ENCODE results near the gene PROX1.

PROX1 gene

GRCh38 chr1:214008791-214009422, 21.1 kb downstream of the PROX1 start:
- no peak overlapping the region for H3K9ac ChIP-seq
- no peak for TF ChIP-seq CTCF (conservative IDR thresholded peaks at IDR 0.05; ENCODE audit: low read depth, low read length)
- H3K27ac ChIP-seq = no peak overlapping the region
- H3K4me3 ChIP-seq (IDR thresholded peaks at IDR 0.05; ENCODE audit: insufficient read depth, low read depth, low read length) = no peak overlapping the region
- H3K4me2 ChIP-seq = no peak overlapping the region
- no peaks in the 10 kb centered on the region for H3K36me3 ChIP-seq (ENCODE audit: insufficient read depth)
- H3K27me3 ChIP-seq (ENCODE audit: insufficient read depth, low read depth) = no peaks in the 10 kb centered on the region
- no peaks in the 10 kb centered on the region for H3K4me1 ChIP-seq (ENCODE audit: low read depth, poor library complexity, severe bottlenecking)
- H4K20me1 ChIP-seq (ENCODE audit: insufficient read depth) = no peaks in the 10 kb centered on the region
- H2AFZ ChIP-seq (ENCODE audit: low read depth) = no peak overlapping the region
- no peaks in the 10 kb centered on the region for H3K79me2 ChIP-seq (ENCODE audit: insufficient read depth, low read depth)

- no peaks in the 10 kb centered on the region for H3K79me2 ChIP-seq (ENCODE audit: insufficient read depth, low read depth)
- H3K27ac ChIP-seq = no peak overlapping the region
- H3K27me3 ChIP-seq (ENCODE audit: insufficient read depth, low read depth) = no peaks in the 10 kb centered on the region
- H3K4me2 ChIP-seq = no peak overlapping the region
- H2AFZ ChIP-seq (ENCODE audit: low read depth) = no peak overlapping the region
- no peaks in the 10 kb centered on the region for H3K4me1 ChIP-seq (ENCODE audit: low read depth, poor library complexity, severe bottlenecking)
- no peaks in the 10 kb centered on the region for H3K36me3 ChIP-seq (ENCODE audit: insufficient read depth)
- no peaks in the 10 kb centered on the region for H4K20me1 ChIP-seq (ENCODE audit: insufficient read depth)
- H3K4me3 ChIP-seq (IDR thresholded peaks at IDR 0.05; ENCODE audit: insufficient read depth, low read depth, low read length) = no peak overlapping the region
- TF ChIP-seq CTCF (conservative IDR thresholded peaks at IDR 0.05; ENCODE audit: low read depth, low read length) = no peak
- H3K9ac ChIP-seq = no peak overlapping the region
Observed at GRCh38 chr1:214009423-214010196, 21.8 kb downstream of the PROX1 start.

- no peak overlapping the region for H3K4me2 ChIP-seq
- H2AFZ ChIP-seq (ENCODE audit: low read depth) = no peak overlapping the region
- no peaks in the 10 kb centered on the region for H3K36me3 ChIP-seq (ENCODE audit: insufficient read depth)
- H4K20me1 ChIP-seq (ENCODE audit: insufficient read depth) = no peaks in the 10 kb centered on the region
- H3K27me3 ChIP-seq (ENCODE audit: insufficient read depth, low read depth) = no peaks in the 10 kb centered on the region
- no peaks in the 10 kb centered on the region for H3K4me1 ChIP-seq (ENCODE audit: low read depth, poor library complexity, severe bottlenecking)
- H3K9ac ChIP-seq = no peak overlapping the region
- no peak for TF ChIP-seq CTCF (conservative IDR thresholded peaks at IDR 0.05; ENCODE audit: low read depth, low read length)
- H3K4me3 ChIP-seq (IDR thresholded peaks at IDR 0.05; ENCODE audit: insufficient read depth, low read depth, low read length) = no peak overlapping the region
- H3K79me2 ChIP-seq (ENCODE audit: insufficient read depth, low read depth) = no peaks in the 10 kb centered on the region
- no peak overlapping the region for H3K27ac ChIP-seq
Observed at GRCh38 chr1:214010197-214010573, 22.4 kb downstream of the PROX1 start.

GRCh38 chr1:214010717-214011116, 22.9 kb downstream of the PROX1 start:
- H3K9ac ChIP-seq = no peak overlapping the region
- no peaks in the 10 kb centered on the region for H3K36me3 ChIP-seq (ENCODE audit: insufficient read depth)
- no peak for TF ChIP-seq CTCF (conservative IDR thresholded peaks at IDR 0.05; ENCODE audit: low read depth, low read length)
- H3K79me2 ChIP-seq (ENCODE audit: insufficient read depth, low read depth) = no peaks in the 10 kb centered on the region
- no peak overlapping the region for H3K27ac ChIP-seq
- no peaks in the 10 kb centered on the region for H4K20me1 ChIP-seq (ENCODE audit: insufficient read depth)
- H3K4me3 ChIP-seq (IDR thresholded peaks at IDR 0.05; ENCODE audit: insufficient read depth, low read depth, low read length) = no peak overlapping the region
- no peak overlapping the region for H3K4me2 ChIP-seq
- no peaks in the 10 kb centered on the region for H3K4me1 ChIP-seq (ENCODE audit: low read depth, poor library complexity, severe bottlenecking)
- no peaks in the 10 kb centered on the region for H3K27me3 ChIP-seq (ENCODE audit: insufficient read depth, low read depth)
- H2AFZ ChIP-seq (ENCODE audit: low read depth) = no peak overlapping the region
